B cell (primary cell): ENCODE measurements around the gene MEGF11. TPM values are rescaled to one million over a fixed set of nuclear protein-coding genes. Genes with fewer than 3 reads are reported as not detected.

Source experiments
- ATAC-seq: fragments of 200-7000 bp; cut with Tn5 transposase; one replicate; pipeline ENCODE4 v1.10.0; 2021; ENCODE audit warnings: low read depth, mild to moderate bottlenecking, moderate number of reproducible peaks, moderate library complexity
- CTCF ChIA-PET: fragments of 350-600 bp; sonication (Branson Sonifier 250); formaldehyde crosslinking; loops from one replicate; lab custom pipeline; 2021; ENCODE audit warnings: antibody characterized with exemption, inconsistent platforms; lab: Charles Lee
- POLR2A ChIA-PET: fragments of 350-600 bp; sonication (Branson Sonifier 250); formaldehyde crosslinking; loops from one replicate; lab custom pipeline; 2021; ENCODE audit warnings: antibody characterized with exemption; lab: Charles Lee
- DNase-seq: peaks from one replicate; pipeline ENCODE4 v3.0.0; 2013
- H2AFZ ChIP-seq: 2 replicates; pipeline ENCODE4 v1.6.1; 2012; ENCODE audit warnings: mild to moderate bottlenecking, low read depth, low read length; ENCODE audit not compliant: insufficient read depth, poor library complexity, severe bottlenecking
- H3K27ac ChIP-seq, 2 donors: 1 replicate in 1 of 2; 2 replicates in 1 of 2; pipeline ENCODE4 v1.5.1; 2012 to 2013; ENCODE audit warnings: low read length in 2 of 2, mild to moderate bottlenecking in 2 of 2, moderate library complexity in 1 of 2
- H3K27me3 ChIP-seq, 4 experiments: fragments of 200-600 bp in 1 of 4; sonication (generic) in 1 of 4; replicated peaks in 1 of 4; 1 replicate in 2 of 4; 2 replicates in 2 of 4; pipeline versions ENCODE4 v1.6.1 to v1.7.0; 2013 to 2016; ENCODE audit warnings: low read length in 3 of 4, mild to moderate bottlenecking in 2 of 4, mixed read lengths in 1 of 4, moderate library complexity in 1 of 4; ENCODE audit not compliant: insufficient read depth in 4 of 4, control insufficient read depth in 3 of 4; ENCODE audit errors: control extremely low read depth in 1 of 4
- H3K36me3 ChIP-seq, 2 experiments: replicated peaks in 1 of 2; 1 replicate in 1 of 2; 2 replicates in 1 of 2; pipeline versions ENCODE4 v1.6.1 to v1.7.1; 2013; ENCODE audit warnings: low read length in 1 of 2; ENCODE audit not compliant: insufficient read depth in 2 of 2, control insufficient read depth in 1 of 2; ENCODE audit errors: control extremely low read depth in 1 of 2, extremely low read depth in 1 of 2
- H3K4me1 ChIP-seq, 2 donors: fragments of 200-600 bp in 1 of 2; sonication (generic) in 1 of 2; 1 replicate in 1 of 2; 2 replicates in 1 of 2; pipeline versions ENCODE4 v1.5.1 to v1.6.1; 2013 to 2017; ENCODE audit warnings: low read length in 2 of 2; ENCODE audit not compliant: control insufficient read depth in 2 of 2, insufficient read depth in 2 of 2
- H3K4me2 ChIP-seq: replicated peaks from 2 replicates; pipeline ENCODE3; 2012; ENCODE audit warnings: mild to moderate bottlenecking, low read depth, low read length; ENCODE audit not compliant: poor library complexity, severe bottlenecking
- H3K4me3 ChIP-seq, 5 experiments: fragments of 200-600 bp in 1 of 5; sonication (generic) in 1 of 5; 1 replicate in 3 of 5; 2 replicates in 2 of 5; pipeline versions ENCODE4 v1.5.1 to v1.7.0; 2011 to 2016; ENCODE audit warnings: low read length in 4 of 5, mild to moderate bottlenecking in 4 of 5, low read depth in 2 of 5, control low read depth in 1 of 5, moderate library complexity in 1 of 5; ENCODE audit not compliant: insufficient read depth in 1 of 5; ENCODE audit errors: control extremely low read depth in 1 of 5, extremely low read depth in 1 of 5
- H3K79me2 ChIP-seq: fragments of 200-600 bp; sonication (generic); one replicate; pipeline ENCODE4 v1.6.0; 2016; ENCODE audit warnings: low read length; ENCODE audit not compliant: control insufficient read depth, insufficient read depth
- H3K9ac ChIP-seq: fragments of 200-600 bp; sonication (generic); 2 replicates; pipeline ENCODE4 v1.6.1; 2017; ENCODE audit warnings: mild to moderate bottlenecking, low read length, moderate library complexity
- H3K9me3 ChIP-seq, 3 donors: one replicate each; pipeline versions ENCODE4 v1.6.1 to v1.7.1; 2013; ENCODE audit warnings: low read length in 2 of 3; ENCODE audit not compliant: control insufficient read depth in 2 of 3, insufficient read depth in 1 of 3; ENCODE audit errors: control extremely low read depth in 1 of 3
- H4K20me1 ChIP-seq: 2 replicates; pipeline ENCODE4 v1.6.0; 2012; ENCODE audit warnings: mild to moderate bottlenecking, low read length; ENCODE audit not compliant: insufficient read depth, control insufficient read depth, poor library complexity, severe bottlenecking
- H3K27ac Mint-ChIP-seq: one replicate; pipeline ENCODE4 v1.8.0; 2021; ENCODE audit warnings: mixed read lengths
- H3K27me3 Mint-ChIP-seq: one replicate; pipeline ENCODE4 v1.8.0; 2021; ENCODE audit warnings: mixed read lengths
- H3K4me1 Mint-ChIP-seq: one replicate; pipeline ENCODE4 v1.8.0; 2021; ENCODE audit warnings: mixed read lengths
- H3K4me3 Mint-ChIP-seq: one replicate; pipeline ENCODE4 v1.8.0; 2021; ENCODE audit warnings: mixed read lengths
- H3K9me3 Mint-ChIP-seq: one replicate; pipeline ENCODE4 v1.8.0; 2022; ENCODE audit warnings: mixed read lengths; ENCODE audit not compliant: insufficient read depth
- CTCF ChIP-seq: fragments of 200-600 bp; IDR thresholded peaks from one replicate; pipeline ENCODE4 v1.8.0; 2022; ENCODE audit warnings: antibody characterized with exemption, mild to moderate bottlenecking
- EZH2 ChIP-seq: IDR thresholded peaks from 2 replicates; pipeline ENCODE4 v1.6.1; 2012; ENCODE audit warnings: borderline replicate concordance, low read depth, mild to moderate bottlenecking, moderate library complexity, low read length; ENCODE audit not compliant: insufficient read depth, poor library complexity, severe bottlenecking
- WGBS: methylation state at CpG from one replicate; pipeline ENCODE4 v1.1.5; 2013; ENCODE audit warnings: missing lambda C conversion rate; ENCODE audit not compliant: insufficient coverage; 5-methylcytosine and 5-hydroxymethylcytosine counted together
- intact Hi-C: fragments of 100-400 bp; cut with micrococcal nuclease; formaldehyde crosslinking; loops from one replicate; pipeline ENCODE4 v1.10.0; 2022
- polyA plus RNA-seq: library from polyadenylated mRNA; depleted of rRNA; stranded (reverse); fragments of >200 nt; gene quantifications from 2 replicates; pipeline ENCODE4 v1.2.3, GENCODE V29; 2012
- total RNA-seq, 2 donors: library from RNA; stranded (reverse); fragments of 120-200 nt in 1 of 2; gene quantifications; 1 replicate in 1 of 2; 2 replicates in 1 of 2; pipeline versions ENCODE4 v1.2.3 to v1.2.4, GENCODE V29; 2013 to 2022

The MEGF11 gene
- total and polyA plus RNA-seq, 2 donors (not counting 1 experiment from before 2014, with no cell fraction given): 0.04 to 0.34 TPM

GRCh38 chr15:65884511-65884910, 369.0 kb downstream of the MEGF11 start:
- H3K4me3 Mint-ChIP-seq: no peak overlapping the region
- H3K4me1 Mint-ChIP-seq: peaks cover 50% of the 10 kb centered on the region
- H3K9ac ChIP-seq: no peak overlapping the region
- no peaks in the 10 kb centered on the region for H3K27me3 Mint-ChIP-seq
- peak; percentile 66 for ATAC-seq
- H3K9me3 Mint-ChIP-seq: no peaks in the 10 kb centered on the region
- H3K27ac Mint-ChIP-seq: peak overlapping the region; percentile 76
- peaks cover 14 to 56% of the 10 kb centered on the region in 2 experiments for H3K36me3 ChIP-seq
- peaks cover 41 to 42% of the 10 kb centered on the region in 2 donors for H3K4me1 ChIP-seq
- H4K20me1 ChIP-seq: no peaks in the 10 kb centered on the region
- peak overlapping the region in 1 of 5 experiments; percentile 1 for H3K4me3 ChIP-seq
- peak overlapping the region; percentile 42 for H3K4me2 ChIP-seq
- no peaks in the 10 kb centered on the region for H3K27me3 ChIP-seq
- no peak overlapping the region for H2AFZ ChIP-seq
- H3K27ac ChIP-seq: peak overlapping the region; percentile 38 to 59
- peak; percentile 70 for DNase-seq
- H3K79me2 ChIP-seq: peaks cover 31% of the 10 kb centered on the region
- CTCF ChIA-PET: no interaction called here
- TF ChIP-seq EZH2 (no peak), CTCF (no peak)
- H3K9me3 ChIP-seq: no peaks in the 10 kb centered on the region
- intact Hi-C loops: loop anchor here (1.0 kb wide), 1 partner anchor 15 kb away; the partner anchor contains the start of gene RAB11A
- POLR2A ChIA-PET: interaction anchor here (0.7 kb wide), 1 partner anchor 829 kb away, joined by 4 read pairs; no protein-coding TSS in a partner anchor

- no peaks in the 10 kb centered on the region for H4K20me1 ChIP-seq
- H3K9ac ChIP-seq: no peak overlapping the region
- peak overlapping the region; percentile 71 for H3K27ac Mint-ChIP-seq
- CTCF ChIA-PET: no interaction called here
- POLR2A ChIA-PET: no interaction called here
- no peak for ATAC-seq
- no peaks in the 10 kb centered on the region for H3K27me3 ChIP-seq
- peaks cover 45% of the 10 kb centered on the region for H3K4me1 Mint-ChIP-seq
- peaks cover 41 to 42% of the 10 kb centered on the region in 2 donors for H3K4me1 ChIP-seq
- no peaks in the 10 kb centered on the region for H3K9me3 Mint-ChIP-seq
- no peak for TF ChIP-seq EZH2
- no peak for TF ChIP-seq CTCF
- no peak overlapping the region for H2AFZ ChIP-seq
- peak overlapping the region; percentile 38 to 59 for H3K27ac ChIP-seq
- 93% methylated on average over 3 of the region's 6 CpGs for WGBS
- no peak overlapping the region for H3K4me2 ChIP-seq
- no peak for DNase-seq
- no peak overlapping the region for H3K4me3 ChIP-seq
- no peaks in the 10 kb centered on the region for H3K9me3 ChIP-seq
- H3K4me3 Mint-ChIP-seq: no peak overlapping the region
- H3K79me2 ChIP-seq: peaks cover 36% of the 10 kb centered on the region
- peaks cover 14 to 57% of the 10 kb centered on the region in 2 experiments for H3K36me3 ChIP-seq
- intact Hi-C loops: no loop called here
- no peaks in the 10 kb centered on the region for H3K27me3 Mint-ChIP-seq
These were observed 370.0 kb downstream of the MEGF11 start for GRCh38 chr15:65883571-65883970.
